HCT116 (cell line): ENCODE results near the gene KHK. TPM values are rescaled to one million over a fixed set of nuclear protein-coding genes. Genes with fewer than 3 reads are reported as not detected.

Source experiments
- ATAC-seq: fragments of 200-7000 bp; cut with Tn5 transposase; 2 replicates; pipeline ENCODE4 v1.9.1; 2020; ENCODE audit warnings: mild to moderate bottlenecking, moderate library complexity
- BruUV-seq: library from RNA; stranded (reverse); fragments of 400-500 nt; replicated peaks from 2 replicates; lab custom pipeline; 2021; lab: Mats Ljungman, UMichigan
- CTCF ChIA-PET: fragments of 300-600 bp; sonication (Branson Sonifier 250); formaldehyde crosslinking; loops from one replicate; lab custom pipeline; 2021; ENCODE audit warnings: antibody characterized with exemption; lab: Charles Lee
- POLR2A ChIA-PET: fragments of 300-600, 350-600 bp; sonication (Branson Sonifier 250); formaldehyde crosslinking; loops from one replicate; lab custom pipeline; 2021; ENCODE audit warnings: antibody characterized with exemption; lab: Charles Lee
- RAD21 ChIA-PET, 2 experiments: fragments of 300-600 bp; sonication (Branson Sonifier 250); formaldehyde crosslinking; loops; one replicate each; lab custom pipeline; 2023; ENCODE audit warnings: low total read pairs in 2 of 2; ENCODE audit not compliant: uncharacterized antibody in 2 of 2, unreplicated experiment in 2 of 2, low non-redundant PET in 1 of 2; lab: Charles Lee
- DNase-seq: peaks from one replicate; pipeline ENCODE4 v3.0.0-alpha.2; 2010; ENCODE audit warnings: low read depth, low spot score
- H2AFZ ChIP-seq: fragments of 200-600 bp; shearing (Covaris generic), sonication (generic); 2 replicates; pipeline ENCODE4 v1.6.1; 2017; ENCODE audit warnings: low read depth, mixed run types, mixed read lengths, antibody characterized with exemption, low read length; ENCODE audit not compliant: poor library complexity, severe bottlenecking
- H3K27ac ChIP-seq: 2 replicates; pipeline ENCODE4 v1.5.1; 2012; ENCODE audit warnings: low read depth, low read length
- H3K27me3 ChIP-seq: fragments of 200-600 bp; sonication (generic); 2 replicates; pipeline ENCODE4 v1.6.1; 2016; ENCODE audit warnings: mixed run types, low read length, mixed read lengths; ENCODE audit not compliant: insufficient read depth
- H3K36me3 ChIP-seq, 2 experiments: fragments of 200-500 bp in 1 of 2; fragments of 200-600 bp in 1 of 2; sonication (Bioruptor generic) in 1 of 2; sonication (generic) in 1 of 2; 2 replicates each; pipeline versions ENCODE4 v1.5.1 to v1.6.1; 2014 to 2016; ENCODE audit warnings: low read length in 2 of 2, inconsistent platforms in 1 of 2, mixed read lengths in 1 of 2, mixed run types in 1 of 2; ENCODE audit not compliant: insufficient read depth in 2 of 2, control insufficient read depth in 1 of 2
- H3K4me1 ChIP-seq, 2 experiments: fragments of 200-600 bp in 1 of 2; sonication (generic) in 1 of 2; 2 replicates each; pipeline versions ENCODE4 v1.5.1 to v1.6.1; 2012 to 2017; ENCODE audit warnings: low read length in 2 of 2, inconsistent platforms in 1 of 2, mild to moderate bottlenecking in 1 of 2, mixed read lengths in 1 of 2, mixed run types in 1 of 2, moderate library complexity in 1 of 2; ENCODE audit not compliant: insufficient read depth in 2 of 2, control insufficient read depth in 1 of 2
- H3K4me2 ChIP-seq: fragments of 200-600 bp; sonication (generic); 2 replicates; pipeline ENCODE4 v1.6.1; 2017; ENCODE audit warnings: mixed run types, low read length, mixed read lengths
- H3K4me3 ChIP-seq, 2 experiments: fragments of 200-600 bp in 1 of 2; sonication (generic) in 1 of 2; replicated peaks in 1 of 2; 2 replicates each; pipeline ENCODE4 v1.5.1; 2011 to 2016; ENCODE audit warnings: low read length in 2 of 2, control low read depth in 1 of 2, low read depth in 1 of 2, mild to moderate bottlenecking in 1 of 2, mixed read lengths in 1 of 2, mixed run types in 1 of 2
- H3K79me2 ChIP-seq: fragments of 200-600 bp; sonication (generic); 2 replicates; pipeline ENCODE4 v1.6.1; 2017; ENCODE audit warnings: mild to moderate bottlenecking, mixed run types, low read length, moderate library complexity, mixed read lengths; ENCODE audit not compliant: insufficient read depth
- H3K9ac ChIP-seq: fragments of 200-600 bp; sonication (generic); 2 replicates; pipeline ENCODE4 v1.6.1; 2016; ENCODE audit warnings: low read length, mixed read lengths
- H3K9me2 ChIP-seq: fragments of 200-600 bp; sonication (generic), shearing (Covaris generic); 2 replicates; pipeline ENCODE4 v1.6.1; 2017; ENCODE audit warnings: mixed run types, mild to moderate bottlenecking, moderate library complexity; ENCODE audit not compliant: insufficient read depth
- H3K9me3 ChIP-seq, 2 experiments: fragments of 200-500 bp in 1 of 2; fragments of 200-600 bp in 1 of 2; sonication (Bioruptor generic) in 1 of 2; sonication (generic) in 1 of 2; 2 replicates each; pipeline ENCODE4 v1.6.1; 2014 to 2017; ENCODE audit warnings: low read length in 2 of 2, mixed read lengths in 2 of 2, inconsistent platforms in 1 of 2, low read depth in 1 of 2, mild to moderate bottlenecking in 1 of 2, mixed run types in 1 of 2, moderate library complexity in 1 of 2; ENCODE audit not compliant: control insufficient read depth in 1 of 2, insufficient read depth in 1 of 2
- H4K20me1 ChIP-seq: fragments of 200-600 bp; sonication (generic), shearing (Covaris generic); 2 replicates; pipeline ENCODE4 v1.6.1; 2017; ENCODE audit warnings: mixed run types, mild to moderate bottlenecking, moderate library complexity; ENCODE audit not compliant: insufficient read depth
- CBX3 ChIP-seq: IDR thresholded peaks from 2 replicates; pipeline ENCODE4 v1.6.1; 2012; ENCODE audit warnings: low read depth
- EGR1 ChIP-seq: IDR thresholded peaks from 2 replicates; pipeline ENCODE4 v1.6.1; 2012; ENCODE audit warnings: low read depth
- ELF1 ChIP-seq: IDR thresholded peaks from 2 replicates; pipeline ENCODE4 v1.6.1; 2012; ENCODE audit warnings: low read depth, borderline replicate concordance
- EZH2phosphoT487 ChIP-seq: fragments of 200-600 bp; IDR thresholded peaks from 2 replicates; pipeline ENCODE4 v1.6.1; 2018; ENCODE audit warnings: antibody characterized with exemption, borderline replicate concordance
- FOSL1 ChIP-seq: IDR thresholded peaks from 2 replicates; pipeline ENCODE4 v1.6.1; 2012; ENCODE audit warnings: low read depth
- JUND ChIP-seq: IDR thresholded peaks from 2 replicates; pipeline ENCODE4 v1.6.1; 2012
- MAX ChIP-seq: IDR thresholded peaks from 2 replicates; pipeline ENCODE4 v1.6.1; 2012
- POLR2A ChIP-seq: IDR thresholded peaks from 2 replicates; pipeline ENCODE4 v1.7.0; 2011; ENCODE audit warnings: borderline replicate concordance; ENCODE audit not compliant: insufficient read depth, insufficient read length; ENCODE audit errors: extremely low read depth
- POLR2AphosphoS5 ChIP-seq: IDR thresholded peaks from 2 replicates; pipeline ENCODE4 v1.6.1; 2011; ENCODE audit warnings: mild to moderate bottlenecking, low read depth, low read length, moderate library complexity
- RAD21 ChIP-seq: IDR thresholded peaks from 2 replicates; pipeline ENCODE4 v1.6.1; 2012; ENCODE audit warnings: low read depth, mild to moderate bottlenecking
- SIN3A ChIP-seq: IDR thresholded peaks from 2 replicates; pipeline ENCODE4 v1.6.1; 2012; ENCODE audit warnings: low read depth
- SRF ChIP-seq: IDR thresholded peaks from 2 replicates; pipeline ENCODE4 v1.6.1; 2012; ENCODE audit warnings: low read depth
- TCF7L2 ChIP-seq: IDR thresholded peaks from 2 replicates; pipeline ENCODE4 v1.7.0; 2011; ENCODE audit warnings: borderline replicate concordance, inconsistent platforms; ENCODE audit not compliant: insufficient read depth, insufficient read length; ENCODE audit errors: extremely low read depth
- YY1 ChIP-seq: IDR thresholded peaks from 2 replicates; pipeline ENCODE4 v1.6.1; 2011; ENCODE audit warnings: low read length, low read depth, moderate library complexity, mild to moderate bottlenecking; ENCODE audit not compliant: insufficient replicate concordance; ENCODE audit errors: extremely low read depth
- ZBTB33 ChIP-seq: IDR thresholded peaks from 2 replicates; pipeline ENCODE4 v1.6.1; 2011; ENCODE audit warnings: mild to moderate bottlenecking, low read length, moderate library complexity; ENCODE audit not compliant: insufficient replicate concordance; ENCODE audit errors: extremely low read depth
- ZFX ChIP-seq: fragments of 450-650 bp; IDR thresholded peaks from 2 replicates; pipeline ENCODE4 v1.6.1; 2017
- ZNF274 ChIP-seq: fragments of 200-500 bp; sonication (Bioruptor generic); IDR thresholded peaks from 2 replicates; pipeline ENCODE4 v1.6.1; 2014; ENCODE audit warnings: mild to moderate bottlenecking, low read depth, low read length, inconsistent platforms
- intact Hi-C: fragments of 100-400 bp; cut with micrococcal nuclease; formaldehyde crosslinking; loops from 2 replicates; pipeline ENCODE4 v1.10.0; 2022
- total RNA-seq: library from RNA; stranded (reverse); gene quantifications from one replicate; pipeline ENCODE4 v1.2.1, GENCODE V29; 2021; ENCODE audit not compliant: unreplicated experiment
- TF ChIP-seq, protein P1 (sequence below), 3 experiments: fragments of 200-600 bp in 1 of 3; sonication (generic) in 1 of 3; IDR thresholded peaks in 2 of 3; conservative IDR thresholded peaks in 1 of 3; 2 replicates each; pipeline ENCODE4 v1.5.1; 2012 to 2017; ENCODE audit warnings: low read depth in 2 of 3, low read length in 2 of 3, antibody characterized with exemption in 1 of 3, borderline replicate concordance in 1 of 3, control low read depth in 1 of 3, mild to moderate bottlenecking in 1 of 3, mixed read lengths in 1 of 3, mixed run types in 1 of 3, moderate library complexity in 1 of 3; ENCODE audit not compliant: insufficient read depth in 1 of 3
- TF ChIP-seq, protein P2 (sequence below): IDR thresholded peaks from 2 replicates; pipeline ENCODE4 v1.6.1; 2012

Gene KHK
- total RNA-seq, 1 experiment from 2014 or later, result 6.7 TPM

DNA sequence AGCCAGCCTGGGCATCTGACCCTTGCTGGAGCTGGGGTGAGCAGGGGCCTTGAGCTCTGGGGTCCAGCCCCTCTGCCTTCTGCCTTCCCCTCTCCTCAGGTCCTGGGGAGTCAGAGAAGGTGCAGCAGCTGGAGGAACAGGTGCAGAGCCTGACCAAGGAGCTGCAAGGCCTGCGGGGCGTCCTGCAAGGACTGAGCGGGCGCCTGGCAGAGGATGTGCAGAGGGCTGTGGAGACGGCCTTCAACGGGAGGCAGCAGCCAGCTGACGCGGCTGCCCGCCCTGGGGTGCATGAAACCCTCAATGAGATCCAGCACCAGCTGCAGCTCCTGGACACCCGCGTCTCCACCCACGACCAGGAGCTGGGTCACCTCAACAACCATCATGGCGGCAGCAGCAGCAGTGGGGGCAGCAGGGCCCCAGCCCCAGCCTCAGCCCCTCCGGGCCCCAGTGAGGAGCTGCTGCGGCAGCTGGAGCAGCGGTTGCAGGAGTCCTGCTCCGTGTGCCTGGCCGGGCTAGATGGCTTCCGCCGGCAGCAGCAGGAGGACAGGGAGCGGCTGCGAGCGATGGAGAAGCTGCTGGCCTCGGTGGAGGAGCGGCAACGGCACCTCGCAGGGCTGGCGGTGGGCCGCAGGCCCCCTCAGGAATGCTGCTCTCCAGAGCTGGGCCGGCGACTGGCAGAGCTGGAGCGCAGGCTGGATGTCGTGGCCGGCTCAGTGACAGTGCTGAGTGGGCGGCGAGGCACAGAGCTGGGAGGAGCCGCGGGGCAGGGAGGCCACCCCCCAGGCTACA, 4.4 kb upstream of the KHK start (continued):
- no peak for TF ChIP-seq SIN3A
- TF ChIP-seq CBX3, result no peak

- ChIA-PET POLR2A (interaction anchor here (1.1 kb wide), 1 partner anchor 210 kb away, joined by 7 read pairs; no protein-coding TSS in a partner anchor), CTCF (interaction anchor here (1.1 to 3.1 kb wide), 2 partner anchors 11 to 121 kb away, joined by 3 to 15 read pairs; partner anchors contain the start of gene OST4)
- no TSS peak for BruUV-seq
These were observed 3.7 kb upstream of the KHK start for GRCh38 chr2:27082773-27083409.

More at GRCh38 chr2:27082773-27083409, 3.7 kb upstream of the KHK start:
- no peak for ATAC-seq
- Histone ChIP-seq H3K9ac (no peak overlapping the region), H3K79me2 (no peaks in the 10 kb centered on the region), H3K27ac (no peak overlapping the region; the same call in 1 of the 2 replicates), H3K9me2 (no peaks in the 10 kb centered on the region), H3K27me3 (no peaks in the 10 kb centered on the region), H3K4me2 (no peak overlapping the region), H3K36me3 (no peaks in the 10 kb centered on the region), H4K20me1 (no peaks in the 10 kb centered on the region), H3K4me1 (peaks cover 13 to 42% of the 10 kb centered on the region in 2 experiments), H3K9me3 (no peaks in the 10 kb centered on the region), H2AFZ (no peak overlapping the region), H3K4me3 (no peak overlapping the region)
- intact Hi-C loops, result no loop called here
- no peak for DNase-seq
- TF ChIP-seq JUND (no peak), EGR1 (no peak), SIN3A (no peak), ZFX (no peak), POLR2A (no peak), TCF7L2 (no peak), MAX (no peak), RAD21 (no peak), POLR2AphosphoS5 (no peak), ZNF274 (no peak), ELF1 (no peak), FOSL1 (no peak), YY1 (no peak), EZH2phosphoT487 (no peak), SRF (no peak), CBX3 (no peak), ZBTB33 (no peak)
- TF ChIP-seq, protein P1, sequence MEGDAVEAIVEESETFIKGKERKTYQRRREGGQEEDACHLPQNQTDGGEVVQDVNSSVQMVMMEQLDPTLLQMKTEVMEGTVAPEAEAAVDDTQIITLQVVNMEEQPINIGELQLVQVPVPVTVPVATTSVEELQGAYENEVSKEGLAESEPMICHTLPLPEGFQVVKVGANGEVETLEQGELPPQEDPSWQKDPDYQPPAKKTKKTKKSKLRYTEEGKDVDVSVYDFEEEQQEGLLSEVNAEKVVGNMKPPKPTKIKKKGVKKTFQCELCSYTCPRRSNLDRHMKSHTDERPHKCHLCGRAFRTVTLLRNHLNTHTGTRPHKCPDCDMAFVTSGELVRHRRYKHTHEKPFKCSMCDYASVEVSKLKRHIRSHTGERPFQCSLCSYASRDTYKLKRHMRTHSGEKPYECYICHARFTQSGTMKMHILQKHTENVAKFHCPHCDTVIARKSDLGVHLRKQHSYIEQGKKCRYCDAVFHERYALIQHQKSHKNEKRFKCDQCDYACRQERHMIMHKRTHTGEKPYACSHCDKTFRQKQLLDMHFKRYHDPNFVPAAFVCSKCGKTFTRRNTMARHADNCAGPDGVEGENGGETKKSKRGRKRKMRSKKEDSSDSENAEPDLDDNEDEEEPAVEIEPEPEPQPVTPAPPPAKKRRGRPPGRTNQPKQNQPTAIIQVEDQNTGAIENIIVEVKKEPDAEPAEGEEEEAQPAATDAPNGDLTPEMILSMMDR (IDR thresholded peaks at IDR 0.05 in 2 of 3, conservative IDR thresholded peaks at IDR 0.05 in 1 of 3; ENCODE audit: borderline replicate concordance in 1 of 3, insufficient read depth in 1 of 3, low read depth in 2 of 3, low read length in 2 of 3), result no peak
- TF ChIP-seq, protein P2, sequence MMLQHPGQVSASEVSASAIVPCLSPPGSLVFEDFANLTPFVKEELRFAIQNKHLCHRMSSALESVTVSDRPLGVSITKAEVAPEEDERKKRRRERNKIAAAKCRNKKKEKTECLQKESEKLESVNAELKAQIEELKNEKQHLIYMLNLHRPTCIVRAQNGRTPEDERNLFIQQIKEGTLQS, result no peak
- RAD21 ChIA-PET, result interaction anchor here in 1 of 2 experiments (1.6 kb wide), 1 partner anchor 121 kb away, joined by 4 read pairs; no protein-coding TSS in a partner anchor
